GM18520 (cell line): Measurements from ENCODE around the gene MRPS35.
"Not testable (repeated sequence)": the region's sequence is repeated elsewhere in the genome, so short reads cannot be mapped to it uniquely, and the experiment has no call there.

Source experiments
- ATAC-seq: cut with Tn5 transposase; IDR thresholded peaks from one replicate; pipeline ENCODE4 v1.9.1; 2021; ENCODE audit not compliant: unreplicated experiment

The MRPS35 gene

GRCh38 chr12:27707216-27707615, 3.4 kb upstream of the MRPS35 start:
- no peak for ATAC-seq

- no peak for ATAC-seq
Measured at GRCh38 chr12:27709212-27709931, 1.3 kb upstream of the MRPS35 start.

- peak; percentile 20 for ATAC-seq
Measured at GRCh38 chr12:27709932-27710591, 570 bp upstream of the MRPS35 start.

GRCh38 chr12:27711317-27711682, 668 bp downstream of the MRPS35 start:
- ATAC-seq: no peak

GRCh38 chr12:27711967-27712366, 1.3 kb downstream of the MRPS35 start:
- ATAC-seq: no peak

GRCh38 chr12:27723212-27723611, 12.6 kb downstream of the MRPS35 start:
- no peak for ATAC-seq

- ATAC-seq: no peak
Measured at GRCh38 chr12:27730097-27730588, 19.5 kb downstream of the MRPS35 start.

- no peak for ATAC-seq
Measured at GRCh38 chr12:27732281-27732680, 21.6 kb downstream of the MRPS35 start.

GRCh38 chr12:27733052-27733656, 22.5 kb downstream of the MRPS35 start:
- ATAC-seq: no peak

- no peak for ATAC-seq
Measured at GRCh38 chr12:27733791-27734190, 23.2 kb downstream of the MRPS35 start.

- ATAC-seq: not testable (repeated sequence)
Measured at GRCh38 chr12:27734321-27734720, 23.7 kb downstream of the MRPS35 start.

- no peak for ATAC-seq
Measured at GRCh38 chr12:27743601-27744000, 33.0 kb downstream of the MRPS35 start.

GRCh38 chr12:27745734-27746133, 35.1 kb downstream of the MRPS35 start:
- not testable (repeated sequence) for ATAC-seq

GRCh38 chr12:27747111-27747820, 36.6 kb downstream of the MRPS35 start:
- ATAC-seq: no peak

- no peak for ATAC-seq
Measured at GRCh38 chr12:27751386-27752047, 40.9 kb downstream of the MRPS35 start.

- no peak for ATAC-seq
Measured at GRCh38 chr12:27754795-27755194, 44.2 kb downstream of the MRPS35 start.

GRCh38 chr12:27756670-27757195, 46.1 kb downstream of the MRPS35 start:
- no peak for ATAC-seq

GRCh38 chr12:27762757-27763156, 52.1 kb downstream of the MRPS35 start:
- no peak for ATAC-seq

GRCh38 chr12:27766587-27766986, 56.0 kb downstream of the MRPS35 start:
- no peak for ATAC-seq

GRCh38 chr12:27769142-27769673, 58.6 kb downstream of the MRPS35 start:
- ATAC-seq: no peak
